Activated naive CD4-positive, alpha-beta T cell treated with anti-CD3 and anti-CD28 coated beads, Interleukin-2, amount 50 U/mL, for 24 hours (primary cell): ENCODE measurements around the gene GABBR2.
"Not testable (repeated sequence)": the region's sequence is repeated elsewhere in the genome, so short reads cannot be mapped to it uniquely, and the experiment has no call there.

Experiments
- H3K27ac Mint-ChIP-seq: one replicate; pipeline ENCODE4 v1.8.0; 2021; ENCODE audit warnings: mild to moderate bottlenecking, mixed read lengths
- H3K27me3 Mint-ChIP-seq: one replicate; pipeline ENCODE4 v1.8.0; 2021; ENCODE audit warnings: mixed read lengths
- H3K36me3 Mint-ChIP-seq: one replicate; pipeline ENCODE4 v1.8.0; 2021; ENCODE audit warnings: mixed read lengths
- H3K4me1 Mint-ChIP-seq: one replicate; pipeline ENCODE4 v1.8.0; 2021; ENCODE audit warnings: mixed read lengths
- H3K4me3 Mint-ChIP-seq: one replicate; pipeline ENCODE4 v1.8.0; 2021; ENCODE audit warnings: mild to moderate bottlenecking, mixed read lengths
- H3K9me3 Mint-ChIP-seq: one replicate; pipeline ENCODE4 v1.8.0; 2021; ENCODE audit warnings: mixed read lengths

GABBR2 gene

GRCh38 chr9:98267556-98267955 lies 441.2 kb downstream of the GABBR2 start:
- H3K36me3 Mint-ChIP-seq, H3K27me3 Mint-ChIP-seq, H3K27ac Mint-ChIP-seq, H3K4me3 Mint-ChIP-seq, H3K4me1 Mint-ChIP-seq, H3K9me3 Mint-ChIP-seq: not testable (repeated sequence)

DNA sequence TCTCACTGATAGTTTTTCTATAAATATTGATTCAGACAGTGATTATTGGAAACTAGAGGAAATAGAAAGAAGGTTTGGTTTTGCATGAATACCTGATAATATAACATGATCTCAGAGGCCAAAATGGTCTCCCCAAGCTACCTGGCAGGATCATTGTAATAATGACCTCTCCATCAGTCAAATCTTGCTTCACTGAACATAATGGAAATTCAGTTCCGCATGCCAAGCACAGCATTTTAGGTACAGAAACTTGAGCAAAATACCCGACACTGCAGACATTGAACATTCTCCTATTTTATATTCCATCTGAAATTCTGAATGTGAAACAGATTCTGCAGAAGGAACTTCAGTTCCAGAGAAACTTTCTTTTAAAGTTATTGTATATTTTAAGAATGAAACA lies 444.2 kb downstream of the GABBR2 start:
- Mint-ChIP-seq H3K36me3 (no peaks in the 10 kb centered on the region), H3K4me3 (no peak overlapping the region), H3K27me3 (peaks cover 3% of the 10 kb centered on the region), H3K9me3 (no peaks in the 10 kb centered on the region), H3K4me1 (no peaks in the 10 kb centered on the region), H3K27ac (no peak overlapping the region)

GRCh38 chr9:98263482-98264357 lies 445.0 kb downstream of the GABBR2 start:
- H3K27ac Mint-ChIP-seq: no peak overlapping the region
- no peaks in the 10 kb centered on the region for H3K27me3 Mint-ChIP-seq
- no peak overlapping the region for H3K4me3 Mint-ChIP-seq
- no peaks in the 10 kb centered on the region for H3K9me3 Mint-ChIP-seq
- H3K36me3 Mint-ChIP-seq: no peaks in the 10 kb centered on the region
- H3K4me1 Mint-ChIP-seq: no peaks in the 10 kb centered on the region

- no peaks in the 10 kb centered on the region for H3K27me3 Mint-ChIP-seq
- no peaks in the 10 kb centered on the region for H3K36me3 Mint-ChIP-seq
- no peaks in the 10 kb centered on the region for H3K4me1 Mint-ChIP-seq
- H3K9me3 Mint-ChIP-seq: no peaks in the 10 kb centered on the region
- H3K27ac Mint-ChIP-seq: no peak overlapping the region
- H3K4me3 Mint-ChIP-seq: no peak overlapping the region
Observed at GRCh38 chr9:98263080-98263479, 445.7 kb downstream of the GABBR2 start.

- Mint-ChIP-seq H3K4me3 (no peak overlapping the region), H3K36me3 (no peaks in the 10 kb centered on the region), H3K27me3 (no peaks in the 10 kb centered on the region), H3K4me1 (peaks cover under 1% of the 10 kb centered on the region), H3K9me3 (no peaks in the 10 kb centered on the region), H3K27ac (no peak overlapping the region)
Observed at GRCh38 chr9:98262056-98262455, 446.7 kb downstream of the GABBR2 start.

DNA sequence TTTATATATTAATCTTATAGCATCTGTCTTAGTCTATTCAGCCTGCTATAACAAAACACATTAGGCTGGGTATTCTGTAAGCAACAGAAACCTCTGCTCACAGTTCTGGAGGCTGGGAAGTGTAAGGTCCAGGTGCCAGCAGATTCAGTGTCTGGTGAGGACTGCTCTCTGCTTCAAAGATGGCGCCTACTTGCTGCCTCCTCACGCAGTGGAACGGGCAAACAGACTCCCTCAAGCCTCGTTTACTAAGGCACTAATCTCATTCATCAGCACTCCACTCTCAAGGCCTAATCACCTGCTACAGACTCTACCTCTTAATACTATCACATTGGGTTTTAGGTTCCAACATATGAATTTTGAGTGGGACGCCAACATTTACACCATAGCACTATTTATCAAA lies 448.1 kb downstream of the GABBR2 start:
- H3K27me3 Mint-ChIP-seq: no peaks in the 10 kb centered on the region
- no peaks in the 10 kb centered on the region for H3K36me3 Mint-ChIP-seq
- no peak overlapping the region for H3K4me3 Mint-ChIP-seq
- H3K27ac Mint-ChIP-seq: no peak overlapping the region
- peaks cover 7% of the 10 kb centered on the region for H3K4me1 Mint-ChIP-seq
- no peaks in the 10 kb centered on the region for H3K9me3 Mint-ChIP-seq

DNA sequence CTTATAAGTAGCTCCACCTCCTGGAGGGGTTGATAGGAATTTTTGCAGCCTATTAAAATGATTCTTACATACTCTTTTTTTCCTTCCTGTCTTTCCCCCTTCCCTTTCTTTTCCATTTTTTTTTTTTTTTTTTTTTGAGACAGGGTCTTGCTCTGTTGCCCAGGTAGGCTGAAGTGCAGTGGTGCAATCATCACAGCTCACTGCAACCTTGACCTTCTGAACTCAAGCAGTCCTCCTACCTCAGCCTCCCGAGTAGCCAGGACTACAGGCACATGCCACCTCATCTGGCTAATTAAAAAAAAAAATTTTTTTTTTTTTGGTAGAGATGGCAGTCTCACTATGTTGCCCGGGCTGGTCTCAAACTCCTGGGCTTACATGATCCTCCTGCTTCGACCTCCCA lies 448.9 kb downstream of the GABBR2 start:
- Mint-ChIP-seq H3K4me1 (peaks cover 10% of the 10 kb centered on the region), H3K27me3 (no peaks in the 10 kb centered on the region), H3K9me3 (no peaks in the 10 kb centered on the region), H3K27ac (no peak overlapping the region), H3K36me3 (no peaks in the 10 kb centered on the region), H3K4me3 (no peak overlapping the region)

GRCh38 chr9:98256756-98257155 lies 452.0 kb downstream of the GABBR2 start:
- peak overlapping the region; percentile 96 for H3K4me3 Mint-ChIP-seq
- H3K27me3 Mint-ChIP-seq: no peaks in the 10 kb centered on the region
- no peaks in the 10 kb centered on the region for H3K36me3 Mint-ChIP-seq
- H3K27ac Mint-ChIP-seq: peak overlapping the region; percentile 97
- H3K4me1 Mint-ChIP-seq: peaks cover 32% of the 10 kb centered on the region
- H3K9me3 Mint-ChIP-seq: no peaks in the 10 kb centered on the region

DNA sequence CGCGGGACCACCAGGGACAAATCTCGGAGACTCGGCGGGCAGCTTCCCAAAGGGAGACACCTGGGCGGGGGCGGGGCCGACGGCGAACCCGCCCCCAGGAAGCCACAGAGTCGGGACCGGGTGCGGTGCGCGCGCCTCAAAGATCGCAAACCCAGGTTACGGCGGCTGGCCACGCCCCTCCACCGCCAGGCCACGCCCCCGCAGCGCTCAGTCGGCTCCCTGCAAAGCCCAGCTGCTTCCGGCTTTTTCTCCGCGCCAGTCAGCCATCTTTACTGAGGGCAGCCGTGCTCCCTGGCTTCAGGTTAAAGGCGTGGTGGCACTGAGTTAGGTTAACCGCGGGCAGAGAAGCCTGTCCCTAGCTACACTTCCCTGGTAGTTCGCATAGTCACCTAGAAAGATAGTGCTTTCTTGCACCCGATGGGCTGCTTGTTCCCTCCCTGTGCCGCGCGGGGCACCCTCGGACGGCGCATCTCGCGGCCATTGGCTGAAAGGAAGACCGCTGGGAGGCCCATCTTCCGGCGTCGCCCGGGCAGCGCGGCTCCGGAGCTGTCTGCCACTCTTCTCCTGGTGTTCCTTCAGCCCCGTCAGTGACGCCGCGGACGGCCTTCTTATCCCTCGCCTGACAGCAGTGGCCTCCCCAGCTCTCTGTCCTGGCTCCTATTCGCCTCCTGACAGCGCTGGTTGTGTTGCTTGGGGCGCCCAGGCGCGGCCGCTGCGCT lies 453.0 kb downstream of the GABBR2 start, which contains the start of gene TBC1D2:
Gene TBC1D2 (minus strand): TSS at position 72 of the 719 bp plus-strand sequence. CDS start 108 bp downstream, outside the sequence.
- Mint-ChIP-seq H3K9me3 (no peaks in the 10 kb centered on the region), H3K36me3 (no peaks in the 10 kb centered on the region), H3K4me1 (peaks cover 32% of the 10 kb centered on the region), H3K27me3 (no peaks in the 10 kb centered on the region), H3K4me3 (peak within 1 kb of the TSS; percentile 96), H3K27ac (peak within 1 kb of the TSS; percentile 97)

GRCh38 chr9:98255061-98255577 lies 453.6 kb downstream of the GABBR2 start:
- no peaks in the 10 kb centered on the region for H3K9me3 Mint-ChIP-seq
- H3K4me3 Mint-ChIP-seq: peak overlapping the region; percentile 96
- no peaks in the 10 kb centered on the region for H3K36me3 Mint-ChIP-seq
- peak overlapping the region; percentile 51 for H3K27ac Mint-ChIP-seq
- H3K27me3 Mint-ChIP-seq: no peaks in the 10 kb centered on the region
- peaks cover 35% of the 10 kb centered on the region for H3K4me1 Mint-ChIP-seq

- peak overlapping the region; percentile 51 for H3K27ac Mint-ChIP-seq
- H3K27me3 Mint-ChIP-seq: no peaks in the 10 kb centered on the region
- H3K9me3 Mint-ChIP-seq: no peaks in the 10 kb centered on the region
- H3K4me3 Mint-ChIP-seq: peak overlapping the region; percentile 96
- H3K36me3 Mint-ChIP-seq: no peaks in the 10 kb centered on the region
- H3K4me1 Mint-ChIP-seq: peaks cover 40% of the 10 kb centered on the region
Observed at GRCh38 chr9:98254228-98255060, 454.3 kb downstream of the GABBR2 start.

GRCh38 chr9:98253565-98253964 lies 455.2 kb downstream of the GABBR2 start:
- Mint-ChIP-seq H3K27ac (no peak overlapping the region), H3K27me3 (no peaks in the 10 kb centered on the region), H3K9me3 (no peaks in the 10 kb centered on the region), H3K4me1 (peaks cover 45% of the 10 kb centered on the region), H3K4me3 (peak overlapping the region; percentile 96), H3K36me3 (no peaks in the 10 kb centered on the region)

DNA sequence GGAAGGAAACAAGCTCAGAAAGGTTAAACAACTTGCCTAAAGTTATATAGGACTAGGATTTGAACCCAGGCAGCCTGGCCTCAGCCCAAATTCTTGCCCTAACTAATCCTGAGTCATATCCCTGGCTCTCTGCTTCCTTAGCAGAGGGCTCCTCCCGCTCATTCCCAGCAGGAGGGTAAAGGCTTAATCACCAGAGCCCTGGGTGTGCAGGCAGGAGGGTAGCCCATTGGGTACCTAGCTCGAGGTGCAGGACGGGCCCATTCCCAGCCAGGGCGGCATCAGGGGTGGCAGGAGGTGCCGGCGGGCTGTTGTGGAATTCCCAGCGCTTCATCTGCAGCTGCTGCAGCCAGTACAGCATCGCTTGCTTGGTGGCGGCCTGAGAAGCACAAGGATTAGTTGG lies 457.2 kb downstream of the GABBR2 start:
- Mint-ChIP-seq H3K4me1 (peaks cover 47% of the 10 kb centered on the region), H3K27me3 (no peaks in the 10 kb centered on the region), H3K4me3 (no peak overlapping the region), H3K36me3 (no peaks in the 10 kb centered on the region), H3K9me3 (no peaks in the 10 kb centered on the region), H3K27ac (no peak overlapping the region)

- H3K4me3 Mint-ChIP-seq: no peak overlapping the region
- no peaks in the 10 kb centered on the region for H3K36me3 Mint-ChIP-seq
- H3K4me1 Mint-ChIP-seq: peaks cover 42% of the 10 kb centered on the region
- no peak overlapping the region for H3K27ac Mint-ChIP-seq
- H3K9me3 Mint-ChIP-seq: no peaks in the 10 kb centered on the region
- H3K27me3 Mint-ChIP-seq: no peaks in the 10 kb centered on the region
Observed at GRCh38 chr9:98249771-98250170, 459.0 kb downstream of the GABBR2 start.

GRCh38 chr9:98248737-98249474 lies 459.8 kb downstream of the GABBR2 start:
- H3K4me1 Mint-ChIP-seq: peaks cover 33% of the 10 kb centered on the region
- H3K9me3 Mint-ChIP-seq: no peaks in the 10 kb centered on the region
- no peaks in the 10 kb centered on the region for H3K36me3 Mint-ChIP-seq
- no peak overlapping the region for H3K4me3 Mint-ChIP-seq
- H3K27ac Mint-ChIP-seq: peak overlapping the region; percentile 42
- no peaks in the 10 kb centered on the region for H3K27me3 Mint-ChIP-seq
